HepG2 (cell line): Measurements from ENCODE around the gene GCC1. TPM values are rescaled to one million over a fixed set of nuclear protein-coding genes. Genes with fewer than 3 reads are reported as not detected.
"Not testable (repeated sequence)": the region's sequence is repeated elsewhere in the genome, so short reads cannot be mapped to it uniquely, and the experiment has no call there.

Source experiments
- ATAC-seq: fragments of 200-7000 bp; cut with Tn5 transposase; 3 replicates; pipeline ENCODE4 v1.9.1; 2020; ENCODE audit warnings: mild to moderate bottlenecking, moderate library complexity
- BruUV-seq: library from RNA; stranded (reverse); fragments of 400-500 nt; replicated peaks from 2 replicates; lab custom pipeline; 2021; lab: Mats Ljungman, UMichigan
- CTCF ChIA-PET: fragments of 300-600 bp; formaldehyde crosslinking; extraction: SDS; loops from one replicate; lab custom pipeline; 2021; ENCODE audit warnings: low total read pairs, inconsistent platforms, low intra/inter-chr PET ratio; lab: Yijun Ruan, JAX
- POLR2A ChIA-PET: fragments of 350-600 bp; sonication (Branson Sonifier 250); formaldehyde crosslinking; loops from one replicate; lab custom pipeline; 2020; ENCODE audit warnings: antibody characterized with exemption, inconsistent platforms; lab: Yijun Ruan, JAX
- DNase-seq: peaks from one replicate; pipeline ENCODE4 v3.0.0-alpha.2; 2015; ENCODE audit warnings: low spot score
- FAIRE-seq: peaks from 3 replicates; lab custom pipeline; 2011; peaks lifted over from hg19 to GRCh38; lab: Jason Lieb, UNC
- H2AFZ ChIP-seq: one replicate; pipeline ENCODE4 v1.6.1; 2011; ENCODE audit warnings: low read length, inconsistent platforms
- H3K27ac ChIP-seq: fragments of 300-600 bp; 3 replicates; pipeline ENCODE4 v1.8.0; 2011; ENCODE audit warnings: mixed run types, mild to moderate bottlenecking, mixed read lengths, low read length, inconsistent platforms; ENCODE audit not compliant: insufficient read depth; ENCODE audit errors: extremely low read length
- H3K27me3 ChIP-seq, 2 experiments: fragments of 200-600 bp in 1 of 2; 2 replicates in 1 of 2; 3 replicates in 1 of 2; pipeline versions ENCODE4 v1.6.0 to v1.8.0; 2011; ENCODE audit warnings: low read length in 2 of 2, mild to moderate bottlenecking in 2 of 2, moderate library complexity in 2 of 2, inconsistent platforms in 1 of 2; ENCODE audit not compliant: insufficient read depth in 2 of 2, control insufficient read depth in 1 of 2
- H3K36me3 ChIP-seq, 2 experiments: fragments of 200-600 bp in 1 of 2; replicated peaks in 1 of 2; 2 replicates in 1 of 2; 3 replicates in 1 of 2; pipeline versions ENCODE4 v1.5.1 to v1.8.0; 2011; ENCODE audit warnings: low read length in 2 of 2, inconsistent platforms in 1 of 2; ENCODE audit not compliant: insufficient read depth in 2 of 2, control insufficient read depth in 1 of 2
- H3K4me1 ChIP-seq: 2 replicates; pipeline ENCODE4 v1.5.1; 2012; ENCODE audit warnings: low read length, inconsistent platforms; ENCODE audit not compliant: insufficient read depth
- H3K4me2 ChIP-seq: 2 replicates; pipeline ENCODE4 v1.6.0; 2011; ENCODE audit warnings: low read depth, low read length, inconsistent platforms
- H3K4me3 ChIP-seq, 3 experiments: fragments of 200-600 bp in 1 of 3; sonication (generic), shearing (Covaris generic) in 1 of 3; replicated peaks in 1 of 3; 2 replicates each; pipeline ENCODE4 v1.5.1; 2011 to 2016; ENCODE audit warnings: low read length in 3 of 3, inconsistent platforms in 2 of 3, low read depth in 2 of 3, mild to moderate bottlenecking in 2 of 3, control low read depth in 1 of 3, mixed read lengths in 1 of 3; ENCODE audit not compliant: insufficient read depth in 1 of 3
- H3K79me2 ChIP-seq: one replicate; pipeline ENCODE4 v1.6.1; 2011; ENCODE audit warnings: low read length, inconsistent platforms; ENCODE audit not compliant: insufficient read depth
- H3K9ac ChIP-seq: 2 replicates; pipeline ENCODE4 v1.6.0; 2011; ENCODE audit warnings: mild to moderate bottlenecking, low read depth, low read length, inconsistent platforms; ENCODE audit not compliant: insufficient read depth
- H3K9me3 ChIP-seq: 2 replicates; pipeline ENCODE4 v1.5.1; 2012; ENCODE audit warnings: mild to moderate bottlenecking, low read length
- H4K20me1 ChIP-seq: 2 replicates; pipeline ENCODE4 v1.6.0; 2011; ENCODE audit warnings: inconsistent platforms, mild to moderate bottlenecking, low read length, moderate library complexity; ENCODE audit not compliant: insufficient read depth
- DPF2 ChIP-seq: sonication (generic); formaldehyde crosslinking; IDR thresholded peaks from 2 replicates; pipeline ENCODE4 v1.4.0; 2020; ENCODE audit warnings: mild to moderate bottlenecking, low read depth, missing genetic modification reagents, borderline replicate concordance
- MIXL1 ChIP-seq: IDR thresholded peaks from 2 replicates; pipeline ENCODE4 v1.6.1; 2016
- PCBP2 ChIP-seq: fragments of 200-400 bp; formaldehyde crosslinking; optimal IDR thresholded peaks from 2 replicates; pipeline ENCODE3; 2018; ENCODE audit warnings: low read length, low read depth; ENCODE audit not compliant: poor library complexity, severe bottlenecking
- SCMH1 ChIP-seq: sonication (generic); formaldehyde crosslinking; IDR thresholded peaks from 2 replicates; pipeline ENCODE4 v1.9.0; 2021; ENCODE audit warnings: missing genetic modification reagents, mild to moderate bottlenecking, borderline replicate concordance
- ZNF225 ChIP-seq: sonication (generic); formaldehyde crosslinking; IDR thresholded peaks from 2 replicates; pipeline ENCODE4 v1.4.0; 2020; ENCODE audit warnings: mild to moderate bottlenecking, missing genetic modification reagents
- WGBS: methylation state at CpG from one replicate; pipeline ENCODE4 v1.1.6; 2017; ENCODE audit warnings: low lambda C conversion rate; 5-methylcytosine and 5-hydroxymethylcytosine counted together
- in situ Hi-C: cut with HindIII; loops from 2 replicates; pipeline ENCODE4 v1.10.0; 2017; ENCODE audit warnings: low pct_unique_long_range_greater_than_20kb; ENCODE audit not compliant: extremely low pct_ligation_motif_present
- intact Hi-C: fragments of 100-400 bp; cut with micrococcal nuclease; formaldehyde crosslinking; loops from one replicate; pipeline ENCODE4 v1.10.0; 2022; ENCODE audit not compliant: unreplicated experiment
- polyA plus RNA-seq, 8 experiments: library from polyadenylated mRNA; depleted of rRNA in 3 of 8; stranded (reverse) in 7 of 8; unstranded in 1 of 8; fragments of >200 nt; fragmentation: Illumina TruSeq in 4 of 8; extraction: Trizol in 4 of 8; gene quantifications; 2 replicates each; pipeline versions ENCODE4 v1.2.1 to v1.2.3, GENCODE V29; 2011 to 2016; ENCODE audit warnings: low read depth in 4 of 8, missing spikeins in 1 of 8, mixed read lengths in 1 of 8; ENCODE audit not compliant: insufficient read depth in 1 of 8
- total RNA-seq, 5 experiments: library from RNA; depleted of rRNA; stranded (reverse); fragments of >200 nt; fragmentation: Illumina TruSeq; extraction: Trizol; gene quantifications; 2 replicates each; pipeline ENCODE4 v1.2.3, GENCODE V29; 2016; ENCODE audit warnings: low read depth in 1 of 5

The GCC1 gene
- total and polyA plus RNA-seq, 2 of the 13 experiments (the other 11 are each of a cell fraction or from before 2014, with no cell fraction given) = 2.5 to 15.3 TPM

GRCh38 chr7:127546313-127546712 is 39.1 kb downstream of the GCC1 start:
- H3K4me2 ChIP-seq = no peak overlapping the region
- no peaks in the 10 kb centered on the region for H3K79me2 ChIP-seq
- H3K27ac ChIP-seq = no peak overlapping the region
- no TSS peak for BruUV-seq
- no peaks in the 10 kb centered on the region for H3K36me3 ChIP-seq
- H3K4me3 ChIP-seq = no peak overlapping the region
- WGBS = 0% methylated on average over 1 of the region's 1 CpG
- H3K4me1 ChIP-seq = no peaks in the 10 kb centered on the region
- no peaks in the 10 kb centered on the region for H3K27me3 ChIP-seq
- in situ Hi-C loops (no loop called here), intact Hi-C loops (no loop called here)
- FAIRE-seq (no peak), ATAC-seq (no peak), DNase-seq (no peak)
- TF ChIP-seq DPF2 (CRISPR knock-in tag) (no peak), ZNF225 (CRISPR knock-in tag) (no peak), PCBP2 (no peak), MIXL1 (CRISPR knock-in tag) (no peak)
- H3K9ac ChIP-seq = no peak overlapping the region
- no peaks in the 10 kb centered on the region for H4K20me1 ChIP-seq
- ChIA-PET POLR2A (no interaction called here), CTCF (no interaction called here)
- no peak overlapping the region for H2AFZ ChIP-seq
- H3K9me3 ChIP-seq = peaks cover 10% of the 10 kb centered on the region; the same call in 1 of the 2 replicates

- TF ChIP-seq SCMH1 (CRISPR knock-in tag) = no peak
- TF ChIP-seq, all 625 proteins: peak for 0
- Histone ChIP-seq H3K9me3 (peaks cover 8% of the 10 kb centered on the region; the same call in 1 of the 2 replicates), H3K27ac (no peak overlapping the region), H3K4me1 (no peaks in the 10 kb centered on the region), H3K9ac (no peak overlapping the region), H3K79me2 (no peaks in the 10 kb centered on the region), H4K20me1 (no peaks in the 10 kb centered on the region), H3K36me3 (no peaks in the 10 kb centered on the region), H3K4me2 (no peak overlapping the region), H3K27me3 (peaks cover 0 to 8% of the 10 kb centered on the region in 2 experiments; a peak in 1 of 5 replicates), H3K4me3 (no peak overlapping the region), H2AFZ (no peak overlapping the region)
- in situ Hi-C loops (no loop called here), intact Hi-C loops (no loop called here)
- CTCF ChIA-PET = no interaction called here
- FAIRE-seq (no peak), DNase-seq (no peak), ATAC-seq (no peak)
- WGBS = 40% methylated on average over 4 of the region's 4 CpGs
- POLR2A ChIA-PET = no interaction called here
- no TSS peak for BruUV-seq
Observed at GRCh38 chr7:127541548-127541947, 43.8 kb downstream of the GCC1 start.

GRCh38 chr7:127540461-127540860 is 44.9 kb downstream of the GCC1 start:
- WGBS = 61% methylated on average over 10 of the region's 10 CpGs
- H3K4me2 ChIP-seq, DNase-seq, CTCF ChIA-PET, POLR2A ChIA-PET, H3K9ac ChIP-seq, H3K4me1 ChIP-seq, ATAC-seq, intact Hi-C loops, FAIRE-seq, H3K4me3 ChIP-seq, BruUV-seq, H4K20me1 ChIP-seq, H3K36me3 ChIP-seq, in situ Hi-C loops, H2AFZ ChIP-seq, H3K27ac ChIP-seq, H3K9me3 ChIP-seq, H3K79me2 ChIP-seq: not testable (repeated sequence)
- H3K27me3 ChIP-seq = peaks cover 0 to 11% of the 10 kb centered on the region in 2 experiments; a peak in 1 of 5 replicates
